Activated CD8-positive, alpha-beta memory T cell treated with anti-CD3 and anti-CD28 coated beads, Interleukin-2, amount 50 U/mL, for 4 hours (primary cell): Measurements from ENCODE around the gene ZNF616.
"Not testable (repeated sequence)": the region's sequence is repeated elsewhere in the genome, so short reads cannot be mapped to it uniquely, and the experiment has no call there.

Experiments used
- DNase-seq: peaks from one replicate; pipeline ENCODE4 v3.0.0-alpha.2; 2020

Gene ZNF616

GRCh38 chr19:52102782-52103181 lies 37.0 kb downstream of the ZNF616 start:
- DNase-seq = no peak

DNA sequence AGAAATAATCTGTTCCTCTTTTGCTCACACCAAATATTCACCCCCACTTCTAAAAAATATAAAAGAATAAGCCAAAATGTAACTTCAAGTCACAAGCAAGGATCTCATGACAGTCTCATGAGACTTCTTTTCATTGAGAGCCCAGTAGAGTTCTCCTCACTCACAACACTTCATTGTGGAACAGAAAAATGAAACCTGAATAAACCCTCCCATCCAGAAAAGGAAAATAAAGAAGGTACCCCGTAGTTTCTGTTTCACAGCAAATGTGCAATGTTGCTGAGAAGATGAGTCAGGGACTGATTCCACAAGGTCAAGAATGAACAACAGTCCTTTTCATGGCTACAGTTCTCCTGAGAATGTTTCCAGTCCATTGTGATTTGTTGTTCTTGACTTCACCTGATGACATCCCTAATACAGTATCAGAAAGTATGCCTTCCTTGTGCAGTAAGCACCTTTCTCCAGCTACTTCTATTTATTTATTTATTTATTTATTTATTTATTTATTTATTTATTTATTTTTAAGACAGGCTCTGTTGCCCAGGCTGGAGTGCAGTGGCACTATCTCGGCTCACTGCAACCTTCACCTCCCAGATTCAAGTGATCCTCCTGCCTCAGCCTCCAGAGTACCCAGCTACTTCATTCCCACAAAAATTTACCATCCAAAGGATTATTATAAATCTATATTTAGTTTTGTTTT lies 37.7 kb downstream of the ZNF616 start:
- no peak for DNase-seq

DNA sequence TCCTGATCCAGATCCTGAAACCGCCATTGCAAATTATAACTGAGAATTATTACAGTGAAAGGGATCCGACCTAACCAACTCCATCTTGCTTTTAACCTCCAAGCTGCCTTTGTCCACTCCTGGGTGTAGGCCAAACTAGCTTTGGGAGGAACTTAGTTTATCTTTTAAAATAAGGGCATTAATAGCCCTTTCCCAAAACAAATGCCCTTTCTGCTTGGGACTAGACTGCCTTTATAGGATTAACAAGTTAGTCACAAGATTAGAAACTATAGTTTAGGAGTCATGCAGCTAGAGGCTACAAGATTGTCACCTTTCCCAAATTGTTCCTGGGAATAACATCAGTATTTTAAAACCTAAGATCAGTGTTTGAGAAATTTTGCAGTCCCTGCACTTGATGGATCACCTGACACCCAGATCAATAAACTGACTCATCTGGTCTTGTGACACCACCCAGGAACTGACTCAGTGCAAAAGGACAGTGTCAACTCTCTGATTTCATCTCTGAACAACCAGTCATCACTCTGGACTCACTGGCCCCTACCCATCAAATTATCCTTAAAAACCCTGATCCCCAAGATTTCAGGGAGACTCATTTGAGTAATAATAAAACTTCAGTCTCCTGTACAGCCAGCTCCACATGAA lies 40.1 kb downstream of the ZNF616 start:
- DNase-seq = no peak

DNA sequence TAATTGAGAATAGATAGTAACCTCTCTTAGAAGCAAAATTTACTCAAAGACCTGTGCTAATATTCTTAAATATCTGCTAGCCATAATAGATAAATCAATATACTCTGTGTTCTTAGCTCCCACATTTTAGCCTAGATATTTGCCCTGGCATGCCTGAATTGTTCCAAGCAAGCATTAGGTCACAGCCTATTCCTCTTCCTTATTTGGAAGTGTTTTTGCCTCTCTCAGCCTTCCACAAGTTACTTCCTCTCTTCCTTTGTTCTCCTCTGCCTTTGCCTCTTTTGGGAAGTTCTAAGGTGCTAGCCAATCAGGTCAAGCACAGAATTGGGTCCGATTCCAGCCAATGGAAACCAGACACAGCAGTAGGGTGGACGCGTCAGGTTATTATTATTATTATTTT lies 43.3 kb downstream of the ZNF616 start:
- not testable (repeated sequence) for DNase-seq

DNA sequence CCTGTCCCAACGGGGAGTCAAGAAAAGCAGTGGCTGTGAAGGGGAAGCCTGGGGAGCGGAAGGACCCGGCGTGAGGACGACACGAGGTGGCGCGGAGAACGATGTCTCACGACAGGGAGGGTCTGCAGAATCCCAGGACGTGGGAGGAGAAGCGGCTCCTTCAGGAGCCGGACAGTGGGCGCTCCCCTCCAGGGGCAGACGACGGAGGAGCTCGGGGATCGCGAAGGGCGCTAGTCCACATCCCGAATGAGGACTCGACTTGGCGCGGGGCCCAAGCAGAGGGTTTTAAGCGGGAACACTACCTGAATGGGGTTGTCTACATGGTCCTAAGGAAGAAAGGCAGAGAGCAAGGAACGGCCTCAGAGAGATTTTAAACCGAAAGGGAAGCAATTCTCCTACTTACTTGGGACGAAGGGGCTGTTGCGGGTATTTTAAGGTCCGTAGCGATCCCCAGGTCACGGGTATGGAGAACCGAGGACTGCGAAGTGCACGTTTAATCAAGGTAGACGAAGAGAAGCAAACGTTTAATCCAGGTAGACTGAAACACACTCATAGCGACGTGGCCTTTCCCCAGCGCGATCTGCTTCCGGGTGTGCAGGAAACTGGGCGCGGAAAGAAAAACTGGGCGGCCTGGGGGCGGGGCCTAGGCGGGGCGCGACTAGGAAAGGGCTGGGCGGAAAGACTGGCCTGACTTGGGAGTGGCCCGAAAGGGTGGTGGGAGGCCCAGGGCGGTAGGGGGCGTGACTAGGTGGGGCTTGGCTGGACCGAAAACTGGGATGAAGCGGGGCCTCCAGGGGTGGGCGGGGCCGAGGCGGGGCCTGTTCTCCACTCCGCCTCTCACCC lies 44.3 kb downstream of the ZNF616 start, which contains the start of gene ZNF841:
Gene ZNF841 (minus strand): TSS at position 594 of the 843 bp plus-strand sequence. CDS start 10,964 bp downstream, outside the sequence.
- peak; percentile 85 for DNase-seq

DNA sequence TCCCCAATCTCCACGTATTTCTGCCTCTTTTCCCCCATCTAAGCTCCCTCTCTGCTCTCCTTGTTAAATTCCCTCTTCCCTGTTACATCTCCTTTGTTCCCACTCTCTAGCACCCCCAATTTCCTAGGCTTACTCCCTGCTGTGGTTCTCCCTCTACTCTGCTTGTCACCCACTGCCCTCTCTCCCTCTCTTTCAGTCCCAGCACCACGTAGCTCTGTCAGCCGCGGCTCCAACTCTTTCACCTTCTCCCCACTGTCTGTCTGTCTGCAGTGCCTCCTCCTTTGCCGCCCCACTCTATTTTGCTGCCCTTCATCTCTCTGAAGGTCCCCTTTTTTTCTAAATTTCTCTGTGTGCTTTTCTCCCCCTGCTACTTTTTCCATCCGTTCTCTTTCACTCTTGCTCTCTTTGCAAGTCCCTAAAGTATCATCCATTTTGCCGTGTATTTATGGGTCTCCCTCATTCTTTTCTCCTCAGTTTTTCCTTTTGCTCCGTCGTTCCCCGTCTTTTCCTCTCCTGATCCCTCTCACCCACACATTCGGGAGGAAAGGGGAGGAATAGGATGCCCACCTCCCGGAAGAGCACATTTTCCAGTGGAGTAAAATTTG lies 45.1 kb downstream of the ZNF616 start:
- no peak for DNase-seq

DNA sequence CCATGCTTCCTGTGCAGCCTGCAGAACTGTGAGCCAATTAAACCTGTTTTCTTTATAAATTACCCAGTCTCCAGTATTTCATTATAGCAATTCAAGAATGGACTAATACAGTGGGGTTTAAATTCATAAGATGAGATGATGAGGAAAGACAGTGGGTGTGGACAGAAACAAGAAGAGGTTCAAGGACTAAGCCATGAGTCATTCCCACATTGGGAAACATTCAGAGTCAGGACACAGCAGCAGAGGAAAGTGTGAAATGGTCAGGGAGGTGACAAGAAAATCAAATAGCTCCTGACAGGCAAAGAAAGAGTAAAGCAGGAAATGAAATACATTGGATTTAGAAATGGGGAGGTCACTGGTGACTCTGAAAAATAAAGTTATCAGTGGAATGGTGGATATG lies 53.3 kb downstream of the ZNF616 start:
- no peak for DNase-seq

GRCh38 chr19:52070496-52070895 lies 69.2 kb downstream of the ZNF616 start:
- no peak for DNase-seq

- no peak for DNase-seq
Observed at GRCh38 chr19:52069653-52070052, 70.1 kb downstream of the ZNF616 start.

GRCh38 chr19:52066258-52066863 lies 73.4 kb downstream of the ZNF616 start:
- DNase-seq = no peak

DNA sequence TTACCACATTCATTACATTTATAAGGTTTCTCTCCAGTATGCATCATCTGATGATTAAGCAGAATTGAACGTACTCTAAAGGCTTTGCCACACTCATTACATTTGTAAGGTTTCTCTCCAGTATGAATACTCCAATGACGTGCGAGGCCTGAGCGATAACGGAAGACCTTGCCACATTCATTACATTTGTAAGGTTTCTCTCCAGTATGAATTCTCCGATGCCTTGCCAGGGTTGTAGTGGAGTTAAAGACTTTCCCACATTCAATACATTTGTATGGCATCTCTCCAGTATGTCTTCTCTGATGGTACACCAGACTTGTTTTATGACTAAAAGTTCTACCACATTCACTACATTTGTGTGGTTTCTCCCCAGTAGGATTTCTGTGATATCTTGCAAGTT lies 74.3 kb downstream of the ZNF616 start:
- DNase-seq = no peak
